ENCODE data around the gene AZU1.
"Not testable (repeated sequence)": the region's sequence is repeated elsewhere in the genome, so short reads cannot be mapped to it uniquely, and the experiment has no call there.

Gene AZU1

DNA sequence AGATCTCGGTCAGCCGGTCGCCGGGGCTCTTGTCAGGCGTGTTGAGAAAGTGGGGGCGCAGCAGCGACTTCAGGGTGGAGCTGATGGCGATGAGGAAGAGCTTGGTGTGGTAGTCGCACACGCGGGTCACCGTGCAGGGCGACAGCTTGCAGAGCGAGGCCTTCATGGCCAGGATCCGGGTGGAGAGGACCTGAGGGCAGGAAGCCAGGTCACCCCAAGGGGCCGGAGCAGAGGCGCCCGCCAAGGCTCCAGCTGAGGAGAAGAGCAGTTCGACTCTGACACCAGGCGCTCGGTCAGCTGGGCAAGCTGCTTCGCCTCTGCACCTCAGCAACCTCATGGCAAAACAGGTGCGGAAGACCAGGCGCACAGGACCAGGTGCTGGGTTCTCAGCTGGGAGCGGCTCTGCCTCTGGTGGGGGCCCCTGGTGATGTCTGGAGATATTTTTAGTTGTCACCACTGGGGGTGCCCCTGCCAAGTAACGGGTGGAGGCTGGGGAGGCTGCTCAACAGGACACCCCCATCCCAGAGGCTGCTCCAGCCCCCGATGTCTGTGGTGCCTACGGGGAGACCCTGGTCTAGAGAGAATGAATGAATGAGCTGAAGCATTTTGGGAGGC lies 47.7 kb downstream of the AZU1 start:
- no peak for DNase-seq

DNA sequence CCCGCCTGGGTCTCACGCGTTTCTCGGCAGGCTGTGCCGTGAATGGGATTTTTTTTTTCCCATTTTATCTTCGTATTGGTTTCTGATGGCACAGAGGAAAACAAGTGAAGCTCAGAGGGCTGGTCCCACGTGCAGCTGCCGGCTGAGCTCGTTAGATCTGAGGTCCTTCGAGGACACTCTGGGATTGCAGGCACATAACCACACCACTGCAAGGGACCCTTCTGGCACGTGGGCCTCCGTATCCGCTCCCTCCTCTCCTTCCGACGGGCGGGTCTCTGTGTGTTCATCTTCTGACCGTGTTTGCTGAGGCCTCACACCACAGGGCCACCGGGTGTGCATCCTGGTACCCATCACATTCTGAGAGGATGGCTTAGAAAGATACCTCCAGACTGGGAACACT lies 48.5 kb downstream of the AZU1 start:
- DNase-seq: no peak

DNA sequence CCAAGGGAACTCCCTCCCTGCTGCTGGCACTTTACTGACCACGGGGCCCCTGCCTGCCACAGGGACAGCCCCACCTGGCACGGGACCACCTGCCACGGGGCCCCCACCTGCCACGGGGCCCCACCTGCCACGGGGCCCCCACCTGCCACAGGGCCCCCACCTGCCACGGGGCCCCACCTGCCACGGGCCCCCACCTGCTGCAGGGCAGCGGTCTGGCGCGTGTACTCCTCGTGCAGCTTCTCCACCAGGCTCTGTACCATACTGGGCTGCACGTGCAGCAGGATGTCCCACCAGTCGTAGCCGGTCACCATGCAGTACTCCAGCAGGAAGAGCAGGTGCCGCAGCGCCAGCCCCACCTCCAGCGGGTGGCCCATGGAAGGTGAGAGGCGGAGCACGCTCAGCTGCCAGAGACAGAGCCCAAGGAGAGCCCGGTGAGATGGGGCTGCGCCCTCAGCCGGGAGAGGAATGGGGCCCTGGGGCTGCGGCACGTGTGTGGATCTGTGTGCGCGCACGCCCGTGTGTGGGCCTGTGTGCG lies 49.2 kb downstream of the AZU1 start:
- no peak for DNase-seq

DNA sequence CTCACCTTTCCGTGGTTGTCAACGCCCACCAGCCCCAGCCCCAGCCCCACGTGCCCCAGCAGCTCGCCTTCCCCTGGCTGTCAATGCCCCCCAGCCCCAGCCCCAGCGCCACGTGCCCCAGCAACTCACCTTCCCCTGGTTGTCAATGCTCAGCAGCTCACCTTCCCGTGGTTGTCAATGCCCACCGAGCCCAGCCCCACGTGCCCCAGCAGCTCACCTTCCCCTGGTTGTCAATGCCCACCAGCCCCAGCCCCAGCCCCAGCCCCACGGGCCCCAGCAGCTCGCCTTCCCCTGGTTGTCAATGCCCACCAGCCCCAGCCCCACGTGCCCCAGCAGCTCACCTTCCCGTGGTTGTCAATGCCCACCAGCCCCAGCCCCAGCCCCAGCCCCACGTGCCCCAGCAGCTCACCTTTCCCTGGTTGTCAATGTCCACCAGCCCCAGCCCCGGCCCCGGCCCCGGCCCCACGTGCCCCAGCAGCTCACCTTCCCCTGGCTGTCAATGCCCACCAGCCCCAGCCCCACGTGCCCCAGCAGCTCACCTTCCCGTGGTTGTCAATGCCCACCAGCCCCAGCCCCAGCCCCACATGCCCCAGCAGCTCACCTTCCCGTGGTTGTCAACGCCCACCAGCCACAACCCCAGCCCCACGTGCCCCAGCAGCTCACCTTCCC lies 50.5 kb downstream of the AZU1 start:
- not testable (repeated sequence) for DNase-seq

DNA sequence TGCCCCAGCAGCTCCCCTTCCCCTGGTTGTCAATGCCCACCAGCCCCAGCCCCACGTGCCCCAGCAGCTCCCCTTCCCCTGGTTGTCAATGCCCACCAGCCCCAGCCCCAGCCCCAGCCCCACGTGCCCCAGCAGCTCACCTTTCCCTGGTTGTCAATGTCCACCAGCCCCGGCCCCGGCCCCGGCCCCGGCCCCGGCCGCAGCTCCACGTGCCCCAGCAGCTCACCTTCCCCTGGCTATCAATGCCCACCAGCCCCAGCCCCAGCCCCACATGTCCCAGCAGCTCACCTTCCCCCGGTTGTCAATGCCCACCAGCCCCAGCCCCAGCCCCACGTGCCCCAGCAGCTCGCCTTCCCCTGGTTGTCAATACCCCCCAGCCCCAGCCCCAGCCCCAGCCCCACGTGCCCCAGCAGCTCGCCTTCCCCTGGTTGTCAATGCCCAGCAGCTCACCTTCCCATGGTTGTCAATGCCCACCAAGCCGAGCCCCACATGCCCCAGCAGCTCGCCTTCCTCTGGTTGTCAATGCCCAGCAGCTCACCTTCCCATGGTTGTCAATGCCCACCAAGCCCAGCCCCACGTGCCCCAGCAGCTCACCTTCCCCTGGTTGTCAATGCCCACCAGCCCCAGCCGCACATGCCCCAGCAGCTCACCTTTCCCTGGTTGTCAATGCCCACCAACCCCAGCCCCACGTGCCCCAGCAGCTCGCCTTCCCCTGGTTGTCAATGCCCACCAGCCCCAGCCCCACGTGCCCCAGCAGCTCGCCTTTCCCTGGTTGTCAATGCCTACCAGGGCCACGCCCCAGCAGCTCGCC lies 51.3 kb downstream of the AZU1 start:
- DNase-seq: not testable (repeated sequence)

DNA sequence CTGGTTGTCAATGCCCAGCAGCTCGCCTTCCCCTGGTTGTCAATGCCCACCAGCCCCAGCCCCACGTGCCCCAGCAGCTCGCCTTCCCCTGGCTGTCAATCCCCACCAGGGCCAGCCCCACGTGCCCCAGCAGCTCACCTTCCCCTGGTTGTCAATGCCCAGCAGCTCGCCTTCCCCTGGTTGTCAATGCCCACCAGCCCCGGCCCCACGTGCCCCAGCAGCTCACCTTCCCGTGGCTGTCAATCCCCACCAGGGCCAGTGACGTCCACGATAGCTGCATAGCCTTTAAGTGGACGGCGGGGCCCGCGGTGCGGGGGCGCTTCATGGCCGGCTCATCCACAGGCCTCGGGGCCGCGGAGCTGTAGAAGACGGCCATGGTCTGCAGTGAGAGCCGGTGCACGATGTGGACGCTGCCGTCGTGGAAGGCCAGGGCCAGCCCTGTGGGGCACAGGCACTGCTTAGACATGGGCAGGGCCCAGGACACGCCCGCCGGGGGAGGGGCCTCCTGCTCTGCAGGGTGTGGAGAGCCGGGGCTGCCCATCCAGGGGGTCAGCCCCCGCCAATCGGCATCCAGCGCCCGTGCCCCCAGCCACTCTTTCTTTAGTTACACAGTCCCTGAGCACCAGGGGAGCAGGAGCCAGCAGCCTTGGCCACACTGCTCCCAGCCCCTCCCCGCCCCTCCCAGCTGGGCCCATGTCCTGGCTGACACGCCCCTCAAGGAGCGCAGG lies 52.2 kb downstream of the AZU1 start:
- no peak for DNase-seq

Measured in activated CD4-positive, alpha-beta T cell treated with anti-CD3 and anti-CD28 coated beads, Interleukin-10, Interleukin-2, amounts not matched to agents 100 ng/mL and 50 ng/mL, durations not matched to agents 16 hours and 8 hours (primary cell).